DOHH2 (cell line): ENCODE results near the gene BTLA.

Source experiments
- CTCF ChIP-seq: fragments of 200-600 bp; sonication (generic); IDR thresholded peaks from one replicate; pipeline ENCODE4 v1.5.1; 2014; ENCODE audit warnings: antibody characterized with exemption, mild to moderate bottlenecking, low read depth, low read length; ENCODE audit not compliant: poor library complexity, severe bottlenecking
- EZH2phosphoT487 ChIP-seq: fragments of 200-600 bp; sonication (generic); IDR thresholded peaks from 2 replicates; pipeline ENCODE4 v1.6.1; 2017; ENCODE audit warnings: borderline replicate concordance, mild to moderate bottlenecking, antibody characterized with exemption, low read length, moderate library complexity, mixed read lengths

GRCh38 chr3:112425382-112425781 lies 73.9 kb downstream of the BTLA start:
- TF ChIP-seq CTCF (no peak), EZH2phosphoT487 (no peak)
